ENCODE measurements around the gene SUPT16H. TPM values are rescaled to one million over a fixed set of nuclear protein-coding genes. Genes with fewer than 3 reads are reported as not detected.
A peak's percentile ranks its signal among the peaks of the same experiment; 100 is the strongest.
"Not testable (repeated sequence)": the region's sequence is repeated elsewhere in the genome, so short reads cannot be mapped to it uniquely, and the experiment has no call there.

Gene SUPT16H
- total RNA-seq, 2 donors from 2014 or later, result 34.6 to 37.1 TPM

GRCh38 chr14:21308479-21309237 is 75.2 kb downstream of the SUPT16H start:
- Histone ChIP-seq H3K4me1 (peaks cover 12% of the 10 kb centered on the region), H3K27me3 (no peaks in the 10 kb centered on the region), H3K27ac (peak overlapping the region; percentile 33 to 84 (median 82)), H3K9me3 (no peaks in the 10 kb centered on the region), H3K36me3 (replicated peaks in 1 of 2; ENCODE audit: insufficient read depth in 1 of 2, low read depth in 2 of 2) (no peaks in the 10 kb centered on the region), H3K4me3 (no peak overlapping the region)
- WGBS, 2 donors, result 2 to 3% methylated on average over 16 of the region's 16 CpGs
- intact Hi-C loops (cut with DNase I), result no loop called here
- TF ChIP-seq POLR2A (IDR thresholded peaks at IDR 0.05), result peak; percentile 57 to 93 (median 92)
- peak in 1 of 7 experiments; percentile 9 for TF ChIP-seq CTCF (IDR thresholded peaks at IDR 0.05)
- peak; percentile 93 for ATAC-seq
- peak; percentile 89 to 97 (median 92) for DNase-seq

- H3K27ac ChIP-seq, result peak overlapping the region in 3 of 4 donors; percentile 80 to 84 (median 83)
- DNase-seq (no peak), ATAC-seq (peak; percentile 39)
- no peaks in the 10 kb centered on the region for H3K9me3 ChIP-seq
- peaks cover 12% of the 10 kb centered on the region for H3K4me1 ChIP-seq
- H3K36me3 ChIP-seq (replicated peaks in 1 of 2; ENCODE audit: insufficient read depth in 1 of 2, low read depth in 2 of 2), result no peaks in the 10 kb centered on the region
- no peaks in the 10 kb centered on the region for H3K27me3 ChIP-seq
- H3K4me3 ChIP-seq, result no peak overlapping the region
- intact Hi-C loops (cut with DNase I), result no loop called here
- TF ChIP-seq CTCF (IDR thresholded peaks at IDR 0.05), result no peak
- no peak for TF ChIP-seq POLR2A (IDR thresholded peaks at IDR 0.05)
These were observed 75.7 kb downstream of the SUPT16H start for GRCh38 chr14:21308132-21308478.

- Histone ChIP-seq H3K4me3 (no peak overlapping the region), H3K27ac (peak overlapping the region in 2 of 4 donors; percentile 80 to 84), H3K9me3 (no peaks in the 10 kb centered on the region), H3K4me1 (peaks cover 12% of the 10 kb centered on the region), H3K36me3 (replicated peaks in 1 of 2; ENCODE audit: insufficient read depth in 1 of 2, low read depth in 2 of 2) (no peaks in the 10 kb centered on the region), H3K27me3 (no peaks in the 10 kb centered on the region)
- intact Hi-C loops (cut with DNase I), result no loop called here
- ATAC-seq (no peak), DNase-seq (no peak)
- TF ChIP-seq CTCF (IDR thresholded peaks at IDR 0.05), result no peak
- no peak for TF ChIP-seq POLR2A (IDR thresholded peaks at IDR 0.05)
- 73 to 77% methylated on average over 3 of the region's 3 CpGs for WGBS, 2 donors
These were observed 76.2 kb downstream of the SUPT16H start for GRCh38 chr14:21307637-21308036.

GRCh38 chr14:21302836-21303140 is 81.0 kb downstream of the SUPT16H start:
- H3K36me3 ChIP-seq (replicated peaks in 1 of 2; ENCODE audit: insufficient read depth in 1 of 2, low read depth in 2 of 2); H3K4me1 ChIP-seq; H3K4me3 ChIP-seq; H3K27ac ChIP-seq; ATAC-seq; DNase-seq; intact Hi-C loops (cut with DNase I); H3K27me3 ChIP-seq; H3K9me3 ChIP-seq: not testable (repeated sequence)
- 92 to 93% methylated on average over 2 of the region's 2 CpGs for WGBS, 2 donors

- peaks cover 0 to 5% of the 10 kb centered on the region in 2 donors for H3K27me3 ChIP-seq
- no peak for DNase-seq
- 64 to 67% methylated on average over 8 of the region's 8 CpGs for WGBS, 2 donors
- no peaks in the 10 kb centered on the region for H3K9me3 ChIP-seq
- no peak for TF ChIP-seq CTCF (IDR thresholded peaks at IDR 0.05)
- TF ChIP-seq POLR2A (IDR thresholded peaks at IDR 0.05), result no peak
- H3K27ac ChIP-seq, result no peak overlapping the region
- H3K36me3 ChIP-seq (replicated peaks in 1 of 2; ENCODE audit: insufficient read depth in 1 of 2, low read depth in 2 of 2), result no peaks in the 10 kb centered on the region
- intact Hi-C loops (cut with DNase I), result no loop called here
- H3K4me1 ChIP-seq, result peaks cover 6% of the 10 kb centered on the region
- no peak for ATAC-seq
- H3K4me3 ChIP-seq, result no peak overlapping the region
These were observed 81.6 kb downstream of the SUPT16H start for GRCh38 chr14:21302013-21302835.

Small RNAs within 50 kb of the gene (small RNA-seq; reads per million reads assigned to genes)
- not detected for gene RN7SL650P
- gene SNORD8, result 14,864 reads per million, percentile 100 among the genes with 10 or more reads in this experiment
- gene SNORD9, result 46.7 reads per million, percentile 95 among the genes with 10 or more reads in this experiment

Other genes with a start within 250 kb of the SUPT16H start
- not detected for gene OR5AU1, start 228.0 kb downstream of the SUPT16H start, total RNA-seq
- 100 to 1,000 TPM; 245 to 251 TPM for gene HNRNPC, start 114.6 kb downstream of the SUPT16H start, total RNA-seq
- not detected for gene RPGRIP1, start 103.9 kb downstream of the SUPT16H start, total RNA-seq
- gene CHD8, start 72.1 kb upstream of the SUPT16H start, total RNA-seq, result 10 to 100 TPM; 33.2 to 72.2 TPM
- gene RAB2B, start 92.9 kb upstream of the SUPT16H start, total RNA-seq, result 10 to 100 TPM; 13.5 to 15.6 TPM
- gene TOX4, start 93.2 kb upstream of the SUPT16H start, total RNA-seq, result 10 to 100 TPM; 13.2 to 31.6 TPM
- gene METTL3, start 127.3 kb upstream of the SUPT16H start, total RNA-seq, result 10 to 100 TPM; 49.8 to 69.2 TPM
- 1 to 10 TPM; 7.8 to 9.2 TPM for gene SALL2, start 142.3 kb upstream of the SUPT16H start, total RNA-seq
- gene OR10G3, start 196.1 kb upstream of the SUPT16H start, total RNA-seq, result not detected